ENCODE measurements around the gene ADAP1.
"Not testable (repeated sequence)": the region's sequence is repeated elsewhere in the genome, so short reads cannot be mapped to it uniquely, and the experiment has no call there.

DNA sequence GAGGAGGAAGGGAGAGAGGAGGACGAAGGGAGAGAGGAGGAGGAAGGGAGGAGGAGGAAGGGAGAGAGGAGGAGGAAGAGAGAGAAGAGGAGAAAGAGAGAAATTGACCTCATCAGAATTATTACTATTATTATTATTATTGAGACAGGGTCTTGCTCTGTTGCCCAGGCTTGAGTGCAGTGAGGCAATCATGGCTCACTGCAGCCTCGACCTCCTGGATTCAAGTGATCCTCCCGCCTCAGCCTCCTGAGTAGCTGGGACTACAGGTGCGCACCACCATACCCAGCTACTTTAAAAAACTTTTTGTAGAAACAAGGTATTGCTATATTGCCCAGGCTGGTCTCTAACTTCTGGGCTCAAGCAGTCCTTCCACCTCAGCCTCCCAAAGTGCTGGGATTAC is 10.7 kb downstream of the ADAP1 start:
- TF ChIP-seq, protein P1, sequence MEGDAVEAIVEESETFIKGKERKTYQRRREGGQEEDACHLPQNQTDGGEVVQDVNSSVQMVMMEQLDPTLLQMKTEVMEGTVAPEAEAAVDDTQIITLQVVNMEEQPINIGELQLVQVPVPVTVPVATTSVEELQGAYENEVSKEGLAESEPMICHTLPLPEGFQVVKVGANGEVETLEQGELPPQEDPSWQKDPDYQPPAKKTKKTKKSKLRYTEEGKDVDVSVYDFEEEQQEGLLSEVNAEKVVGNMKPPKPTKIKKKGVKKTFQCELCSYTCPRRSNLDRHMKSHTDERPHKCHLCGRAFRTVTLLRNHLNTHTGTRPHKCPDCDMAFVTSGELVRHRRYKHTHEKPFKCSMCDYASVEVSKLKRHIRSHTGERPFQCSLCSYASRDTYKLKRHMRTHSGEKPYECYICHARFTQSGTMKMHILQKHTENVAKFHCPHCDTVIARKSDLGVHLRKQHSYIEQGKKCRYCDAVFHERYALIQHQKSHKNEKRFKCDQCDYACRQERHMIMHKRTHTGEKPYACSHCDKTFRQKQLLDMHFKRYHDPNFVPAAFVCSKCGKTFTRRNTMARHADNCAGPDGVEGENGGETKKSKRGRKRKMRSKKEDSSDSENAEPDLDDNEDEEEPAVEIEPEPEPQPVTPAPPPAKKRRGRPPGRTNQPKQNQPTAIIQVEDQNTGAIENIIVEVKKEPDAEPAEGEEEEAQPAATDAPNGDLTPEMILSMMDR (conservative IDR thresholded peaks at IDR 0.05 in 1 of 2, IDR thresholded peaks at IDR 0.05 in 1 of 2; ENCODE audit: extremely low read depth in 1 of 2, insufficient read depth in 1 of 2, low read depth in 1 of 2, low read length in 2 of 2), result not testable (repeated sequence)
- TF ChIP-seq EZH2 (IDR thresholded peaks at IDR 0.05; ENCODE audit: borderline replicate concordance, low read length), result not testable (repeated sequence)
